ENCODE measurements around the gene MGAT3. TPM values are rescaled to one million over a fixed set of nuclear protein-coding genes. Genes with fewer than 3 reads are reported as not detected.
"Not testable (repeated sequence)": the region's sequence is repeated elsewhere in the genome, so short reads cannot be mapped to it uniquely, and the experiment has no call there.

The MGAT3 gene
- polyA plus RNA-seq, 3 donors: 3.0 to 17.9 (median 3.5) TPM

DNA sequence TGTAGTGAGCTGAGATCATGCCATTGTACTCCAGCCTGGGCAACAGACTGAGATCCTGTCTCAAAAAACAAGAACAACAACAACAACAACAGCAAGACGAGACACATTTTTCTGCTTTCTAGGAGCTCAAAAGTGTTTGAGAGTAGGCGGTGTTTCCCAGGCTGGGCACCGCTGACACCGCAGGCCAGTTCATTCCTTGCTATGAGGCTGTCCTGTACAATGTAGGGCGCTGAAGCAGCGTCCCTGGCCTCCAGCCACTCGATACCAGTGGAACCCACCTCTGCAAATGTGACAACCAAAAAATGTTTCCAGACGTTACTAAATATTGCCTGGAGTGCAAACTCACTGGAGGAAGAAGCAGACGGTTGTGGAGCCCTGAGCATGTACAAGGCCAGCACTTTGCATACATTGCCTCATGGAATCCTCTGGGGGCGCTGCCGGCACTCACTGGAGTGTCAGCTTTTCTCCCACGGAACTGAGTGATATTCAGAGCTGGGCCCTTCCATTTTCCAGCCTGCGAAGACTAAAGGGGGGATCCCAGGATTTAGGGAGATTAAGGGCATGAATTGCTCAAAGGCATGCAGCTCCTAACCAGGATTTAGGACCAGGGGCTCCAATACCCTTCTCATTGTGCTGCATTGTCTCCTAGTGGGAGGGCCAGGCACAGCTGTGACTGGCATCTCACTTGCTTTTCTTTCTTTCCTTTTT is 39.5 kb downstream of the MGAT3 start:
- H3K27ac ChIP-seq (ENCODE audit: low read depth, low read length): no peak overlapping the region
- WGBS, 3 donors: 33 to 42% (median 40%) methylated on average over 13 of the region's 13 CpGs

DNA sequence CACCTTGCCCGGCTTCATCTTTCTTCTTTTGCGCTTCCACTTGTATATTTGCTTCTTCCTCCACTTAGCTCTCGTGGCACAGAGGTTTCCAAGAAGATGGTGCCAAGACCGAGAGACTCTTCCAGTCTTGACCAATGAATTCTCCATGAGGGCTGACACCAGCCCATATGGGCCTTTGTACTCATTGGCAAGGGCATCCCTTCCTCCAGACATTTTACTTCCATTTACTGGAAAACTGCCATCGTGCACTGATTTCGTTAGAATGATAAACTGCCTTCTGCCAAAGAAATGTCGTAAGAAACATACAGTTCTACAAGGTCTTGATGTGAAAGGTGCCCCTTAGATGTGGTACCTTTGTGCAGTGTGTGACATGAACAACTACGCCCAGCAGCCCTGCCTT is 40.6 kb downstream of the MGAT3 start:
- H3K27ac ChIP-seq (ENCODE audit: low read depth, low read length): no peak overlapping the region
- 72 to 81% (median 76%) methylated on average over 8 of the region's 8 CpGs for WGBS, 3 donors

- 50 to 55% (median 51%) methylated on average over 2 of the region's 2 CpGs for WGBS, 3 donors
- H3K27ac ChIP-seq (ENCODE audit: low read depth, low read length): no peak overlapping the region
These were observed 41.6 kb downstream of the MGAT3 start for GRCh38 chr22:39498368-39498767.

DNA sequence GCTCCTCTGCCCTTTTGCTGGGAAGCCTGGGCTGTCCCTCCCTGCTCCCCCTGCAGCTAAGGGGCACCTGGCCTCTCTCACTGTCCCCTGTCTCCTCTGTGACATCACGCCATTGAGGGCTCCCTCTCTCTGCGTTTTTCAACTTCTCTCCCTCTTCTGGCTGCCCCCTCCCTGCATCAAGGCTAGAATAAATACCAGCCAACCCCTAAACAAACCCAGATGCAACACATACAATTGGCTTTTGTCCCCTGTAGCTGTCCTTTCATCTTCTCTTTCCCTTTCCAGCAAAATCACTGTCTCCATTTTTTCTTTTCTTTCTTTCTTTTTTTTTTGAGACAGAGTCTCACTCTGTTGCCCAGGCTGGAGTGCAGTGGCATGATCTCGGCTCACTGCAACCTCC is 42.0 kb downstream of the MGAT3 start:
- 47 to 60% (median 53%) methylated on average over 2 to 3 of the region's 3 CpGs for WGBS, 3 donors
- H3K27ac ChIP-seq (ENCODE audit: low read depth, low read length): no peak overlapping the region

DNA sequence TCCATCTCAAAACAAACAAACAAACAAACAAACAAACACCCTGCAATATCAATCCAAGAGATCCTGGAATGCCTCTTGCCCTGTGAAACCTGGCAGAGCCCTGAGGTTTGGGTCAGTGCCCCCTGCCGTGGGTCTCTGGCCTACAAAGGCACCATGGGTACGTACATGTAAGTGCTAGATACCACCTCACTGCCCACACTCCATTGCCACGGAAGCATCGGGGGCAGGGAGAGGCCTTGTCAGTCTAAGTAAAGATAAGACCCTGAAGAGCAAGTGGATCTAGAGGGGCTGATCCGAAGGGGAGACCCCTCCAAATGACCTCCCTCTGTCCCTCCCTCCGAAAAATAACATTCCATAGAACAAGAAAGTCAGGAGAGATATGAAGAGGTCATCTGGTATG is 43.3 kb downstream of the MGAT3 start:
- no peak overlapping the region for H3K27ac ChIP-seq (ENCODE audit: low read depth, low read length)
- WGBS, 3 donors: 81 to 89% (median 83%) methylated on average over 6 of the region's 6 CpGs

DNA sequence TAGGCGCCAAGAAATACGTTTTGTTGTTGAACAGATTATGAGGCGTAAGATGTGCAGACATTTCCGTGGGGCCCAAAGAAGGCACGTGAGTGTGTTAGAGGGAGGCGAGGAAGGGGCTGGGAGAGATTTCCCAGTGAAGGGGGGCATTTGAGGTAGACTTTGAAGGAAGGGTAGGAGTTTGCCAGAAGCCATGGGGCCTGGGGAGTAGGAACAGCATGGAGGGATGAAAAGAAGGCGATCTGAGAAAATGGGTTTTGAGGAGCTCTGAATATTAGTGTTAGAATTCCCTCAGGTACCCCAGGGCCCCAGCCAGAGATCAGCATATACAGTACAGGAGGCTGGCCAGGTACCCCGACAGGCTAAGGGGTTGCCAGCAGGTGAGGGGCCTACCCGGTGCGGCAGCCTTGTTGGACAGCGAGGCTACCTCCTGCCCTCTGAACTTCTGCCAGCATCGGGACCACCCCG is 44.9 kb downstream of the MGAT3 start:
- H3K27ac ChIP-seq (ENCODE audit: low read depth, low read length): no peak overlapping the region
- 16 to 35% (median 34%) methylated on average over 13 of the region's 13 CpGs for WGBS, 3 donors

GRCh38 chr22:39502109-39502788 is 45.4 kb downstream of the MGAT3 start, which contains the start of gene MIEF1:
TSS of gene MIEF1 (plus strand) at chr22:39502290. CDS start at chr22:39511295, 9,005 bp downstream.
- 0 to 1% (median 1%) methylated on average over 35 to 58 of the region's 58 CpGs for WGBS, 3 donors

GRCh38 chr22:39502789-39503409 is 46.1 kb downstream of the MGAT3 start:
- WGBS, 3 donors: 5% methylated on average over 18 of the region's 18 CpGs
- H3K27ac ChIP-seq (ENCODE audit: low read depth, low read length): no peak overlapping the region

More at GRCh38 chr22:39502109-39502788, 45.4 kb downstream of the MGAT3 start, which contains the start of gene MIEF1:
- H3K27ac ChIP-seq (ENCODE audit: low read depth, low read length): no peak within 1 kb of the TSS

GRCh38 chr22:39503630-39504029 is 46.8 kb downstream of the MGAT3 start:
- H3K27ac ChIP-seq (ENCODE audit: low read depth, low read length): no peak overlapping the region
- 41 to 70% (median 67%) methylated on average over 6 of the region's 6 CpGs for WGBS, 3 donors

DNA sequence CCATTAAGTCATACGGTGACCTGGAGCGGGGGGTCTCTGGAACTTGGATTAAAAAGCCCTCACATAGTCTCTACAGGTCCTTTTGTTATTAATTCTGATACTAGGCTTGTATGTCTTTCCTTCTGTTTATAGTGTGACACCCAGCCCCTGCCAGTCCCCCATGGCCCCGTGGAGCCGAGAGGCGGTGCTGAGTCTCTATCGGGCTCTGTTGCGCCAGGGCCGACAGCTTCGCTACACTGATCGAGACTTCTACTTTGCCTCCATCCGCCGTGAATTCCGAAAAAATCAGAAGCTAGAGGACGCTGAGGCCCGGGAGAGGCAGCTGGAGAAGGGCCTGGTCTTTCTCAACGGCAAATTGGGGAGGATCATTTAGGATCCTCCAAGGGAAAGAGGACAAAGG is 47.3 kb downstream of the MGAT3 start:
- no peak overlapping the region for H3K27ac ChIP-seq (ENCODE audit: low read depth, low read length)
- 85 to 92% (median 89%) methylated on average over 16 of the region's 16 CpGs for WGBS, 3 donors

- 73 to 81% (median 80%) methylated on average over 10 of the region's 10 CpGs for WGBS, 3 donors
These were observed 50.2 kb downstream of the MGAT3 start for GRCh38 chr22:39507021-39507420.

DNA sequence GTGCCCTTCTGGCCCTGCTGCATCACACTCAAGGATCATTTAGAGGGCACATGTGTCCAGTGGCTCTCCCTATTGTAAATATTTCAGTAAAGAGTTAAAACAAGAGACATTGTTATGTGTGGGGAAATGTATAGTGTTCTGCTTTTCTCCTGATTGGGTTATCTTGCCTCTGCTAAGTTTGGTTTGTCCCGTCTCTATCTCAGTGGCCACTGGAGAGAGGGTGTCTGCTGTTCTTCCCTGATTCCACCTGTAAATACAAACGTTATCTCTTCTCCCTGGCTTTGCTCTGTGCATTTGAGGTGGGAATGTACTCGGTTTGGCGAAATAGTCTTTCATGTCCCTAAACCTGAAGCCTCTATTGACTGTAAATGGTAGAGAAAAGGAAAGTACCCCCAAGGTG is 51.6 kb downstream of the MGAT3 start:
- no peak overlapping the region for H3K27ac ChIP-seq (ENCODE audit: low read depth, low read length)
- WGBS, 3 donors: 58 to 78% (median 74%) methylated on average over 4 of the region's 4 CpGs

More at GRCh38 chr22:39507021-39507420, 50.2 kb downstream of the MGAT3 start:
- not testable (repeated sequence) for H3K27ac ChIP-seq (ENCODE audit: low read depth, low read length)

- 90 to 95% (median 92%) methylated on average over 4 of the region's 4 CpGs for WGBS, 3 donors
- no peak overlapping the region for H3K27ac ChIP-seq (ENCODE audit: low read depth, low read length)
These were observed 53.8 kb downstream of the MGAT3 start for GRCh38 chr22:39510529-39511149.

DNA sequence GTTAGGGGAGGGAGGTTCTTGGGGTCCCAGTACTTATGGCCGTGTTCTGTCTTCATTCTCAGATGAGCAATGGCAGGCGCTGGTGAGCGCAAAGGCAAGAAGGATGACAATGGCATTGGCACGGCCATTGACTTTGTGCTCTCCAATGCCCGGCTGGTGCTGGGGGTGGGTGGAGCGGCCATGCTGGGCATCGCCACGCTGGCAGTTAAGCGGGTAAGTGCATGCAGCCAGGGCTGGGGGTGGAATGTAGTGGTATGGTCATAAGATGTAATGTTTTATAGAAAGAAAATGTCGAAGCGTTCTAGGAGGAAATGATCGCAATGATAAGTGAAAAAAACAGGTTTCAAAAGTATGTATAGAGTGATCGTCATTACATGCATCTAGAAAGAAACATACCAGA is 54.4 kb downstream of the MGAT3 start:
- WGBS, 3 donors: 94 to 96% (median 95%) methylated on average over 13 of the region's 13 CpGs
- no peak overlapping the region for H3K27ac ChIP-seq (ENCODE audit: low read depth, low read length)

DNA sequence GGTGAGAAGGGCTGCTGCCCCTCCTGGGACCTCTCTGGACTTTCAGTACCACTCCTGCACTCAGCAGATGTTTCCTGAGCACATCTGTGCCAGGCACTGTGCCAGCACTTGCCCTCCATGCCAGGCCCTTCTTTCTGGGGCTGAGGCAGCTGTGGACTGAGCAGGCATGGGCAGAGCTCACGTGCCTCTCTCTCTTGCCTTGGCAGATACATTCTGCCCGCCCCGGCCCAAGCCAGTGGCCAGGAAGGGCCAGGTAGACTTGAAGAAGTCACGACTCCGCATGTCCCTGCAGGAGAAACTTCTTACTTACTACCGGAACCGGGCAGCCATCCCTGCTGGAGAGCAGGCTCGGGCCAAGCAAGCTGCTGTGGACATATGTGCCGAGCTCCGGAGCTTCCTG is 55.2 kb downstream of the MGAT3 start:
- 85 to 93% (median 91%) methylated on average over 8 to 10 of the region's 10 CpGs for WGBS, 3 donors
- H3K27ac ChIP-seq (ENCODE audit: low read depth, low read length): no peak overlapping the region

GRCh38 chr22:39513791-39514190 is 57.0 kb downstream of the MGAT3 start:
- WGBS, 3 donors: 78 to 88% (median 80%) methylated on average over 18 of the region's 18 CpGs
- H3K27ac ChIP-seq (ENCODE audit: low read depth, low read length): no peak overlapping the region

DNA sequence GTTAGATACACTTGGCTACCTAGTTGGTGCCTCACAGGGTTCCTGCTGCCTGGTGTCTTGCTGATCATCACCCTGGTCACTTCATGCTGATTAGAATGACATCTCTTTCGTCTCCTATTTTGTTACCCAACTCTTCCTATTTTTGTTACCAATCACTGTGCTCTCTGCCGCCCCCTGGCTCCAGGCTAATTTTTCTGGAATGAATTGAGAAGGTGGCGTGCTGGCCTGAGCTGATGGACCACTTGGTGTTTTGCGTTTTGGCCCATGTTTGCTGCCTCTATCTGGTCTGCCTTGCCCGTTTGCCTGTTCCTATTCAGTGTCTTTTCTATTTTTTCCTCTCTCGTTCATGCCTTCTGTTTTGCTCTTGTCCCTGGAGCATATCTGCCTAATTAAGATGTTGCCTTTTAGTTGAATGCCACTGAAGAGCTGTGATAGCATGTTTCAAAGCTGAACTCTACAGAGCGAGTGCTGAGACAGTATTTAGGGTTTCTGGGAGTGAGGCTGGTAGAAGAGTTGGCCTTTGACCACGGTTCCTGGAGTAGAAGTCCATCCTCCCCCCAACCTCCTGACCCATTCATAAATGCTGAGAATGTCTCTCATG is 57.7 kb downstream of the MGAT3 start:
- WGBS, 3 donors: 38 to 41% (median 41%) methylated on average over 8 of the region's 8 CpGs
- no peak overlapping the region for H3K27ac ChIP-seq (ENCODE audit: low read depth, low read length)

- 85 to 88% (median 87%) methylated on average over 12 of the region's 12 CpGs for WGBS, 3 donors
- H3K27ac ChIP-seq (ENCODE audit: low read depth, low read length): no peak overlapping the region
These were observed 58.6 kb downstream of the MGAT3 start for GRCh38 chr22:39515266-39516050.

Measured in adipose tissue (tissue), 3 donors.